NCI-H187 treated with DMSO at 0.1 percent for 48 hours (cell line): ENCODE measurements around the gene TSSK3.

Experiments
- DNase-seq: peaks from one replicate; lab custom pipeline; 2025; lab: John Stamatoyannopoulos, UW

Gene TSSK3

GRCh38 chr1:32362474-32363313, at the start of gene TSSK3, which contains the start of gene FAM229A:
TSSK3 (plus strand) TSS chr1:32362539; CDS start chr1:32362702, 163 bp downstream.
FAM229A (minus strand) TSS chr1:32362485; CDS start chr1:32362091, 394 bp downstream.
- DNase-seq = no peak

DNA sequence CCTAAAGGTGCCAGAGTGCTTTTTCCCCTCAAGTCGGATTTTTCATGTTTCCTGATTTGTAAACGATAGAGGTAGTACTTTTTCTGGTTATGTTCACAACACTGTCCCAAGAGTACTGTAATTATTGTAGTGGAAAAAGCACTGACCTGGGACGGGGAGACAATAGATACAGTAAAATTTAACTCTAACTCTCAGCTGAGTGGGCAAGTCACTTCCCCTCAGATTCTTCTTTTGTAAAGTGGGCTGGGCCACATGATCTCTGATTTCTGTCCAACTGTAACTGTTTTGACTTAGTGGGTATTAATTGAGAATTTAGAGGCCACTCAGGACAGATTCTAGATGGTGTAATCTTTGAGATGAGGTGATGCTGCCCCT, 45.4 kb upstream of the TSSK3 start:
- no peak for DNase-seq

- no peak for DNase-seq
Observed at GRCh38 chr1:32318127-32318869, 44.0 kb upstream of the TSSK3 start.

- no peak for DNase-seq
Observed at GRCh38 chr1:32321712-32322291, 40.5 kb upstream of the TSSK3 start.

- DNase-seq = no peak
Observed at GRCh38 chr1:32327204-32327603, 35.1 kb upstream of the TSSK3 start.

GRCh38 chr1:32329931-32330466, 32.3 kb upstream of the TSSK3 start:
- DNase-seq = no peak

DNA sequence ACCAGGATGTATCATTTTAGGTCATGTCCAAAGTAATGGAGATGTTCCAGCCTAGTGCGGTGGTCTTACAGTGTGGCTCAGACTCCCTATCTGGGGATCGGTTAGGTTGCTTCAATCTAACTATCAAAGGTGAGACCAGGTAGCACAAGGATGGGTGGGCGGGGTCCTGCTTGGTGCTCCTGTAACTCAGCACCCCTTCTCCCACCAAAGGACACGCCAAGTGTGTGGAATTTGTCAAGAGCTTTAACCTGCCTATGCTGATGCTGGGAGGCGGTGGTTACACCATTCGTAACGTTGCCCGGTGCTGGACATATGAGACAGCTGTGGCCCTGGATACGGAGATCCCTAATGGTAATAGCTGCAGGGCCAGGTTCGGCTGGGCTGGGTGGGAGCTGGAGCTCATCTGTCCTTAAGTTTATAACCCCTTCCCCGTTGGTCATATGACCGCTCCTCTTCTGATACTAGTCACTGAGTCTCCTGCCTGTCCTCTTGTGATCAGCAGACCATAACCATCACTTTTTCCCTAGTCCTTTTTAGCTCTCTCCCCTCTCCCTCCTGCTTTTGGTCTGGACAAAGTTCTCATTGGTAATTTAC, 31.7 kb upstream of the TSSK3 start:
- DNase-seq = no peak

- DNase-seq = no peak
Observed at GRCh38 chr1:32331549-32331948, 30.8 kb upstream of the TSSK3 start.

DNA sequence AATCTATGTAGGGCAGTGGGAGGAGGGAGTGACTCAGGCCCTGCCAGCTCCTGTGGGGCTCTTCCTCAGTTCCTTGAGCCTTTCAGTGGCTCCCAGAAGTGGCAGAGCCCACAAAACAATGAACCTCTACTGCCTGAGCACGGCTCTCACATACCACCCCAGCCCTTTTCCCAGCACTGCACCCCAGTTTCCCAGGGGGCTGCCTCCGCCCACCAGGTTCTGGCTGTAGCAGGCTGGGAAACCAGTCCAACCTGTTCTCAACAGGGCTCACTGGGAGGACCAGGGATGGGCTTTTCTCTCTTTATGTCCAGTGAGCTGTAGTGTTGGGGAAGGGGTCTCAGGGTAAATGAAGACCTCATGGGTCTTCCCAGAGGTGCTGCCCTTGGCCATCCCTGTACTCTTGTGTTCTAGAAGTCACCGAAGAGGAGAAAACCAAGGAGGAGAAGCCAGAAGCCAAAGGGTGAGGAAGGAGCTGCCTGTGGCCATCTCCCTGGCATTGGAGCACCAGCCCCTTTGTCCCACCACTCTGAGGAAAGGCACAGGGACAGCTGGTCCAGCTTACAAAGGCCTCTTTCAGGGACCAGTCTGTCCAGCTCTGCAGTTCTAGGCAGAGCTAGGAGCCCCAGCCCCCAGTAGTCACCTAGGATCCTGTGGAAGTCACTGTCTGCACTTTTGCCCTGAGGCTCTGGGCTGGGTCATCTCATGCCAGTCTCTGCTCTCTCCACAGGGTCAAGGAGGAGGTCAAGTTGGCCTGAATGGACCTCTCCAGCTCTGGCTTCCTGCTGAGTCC, 29.9 kb upstream of the TSSK3 start:
- DNase-seq = no peak

- DNase-seq = no peak
Observed at GRCh38 chr1:32333251-32333963, 28.9 kb upstream of the TSSK3 start.

GRCh38 chr1:32334274-32334861, 28.0 kb upstream of the TSSK3 start:
- no peak for DNase-seq

- DNase-seq = no peak
Observed at GRCh38 chr1:32334864-32335534, 27.3 kb upstream of the TSSK3 start.

GRCh38 chr1:32335535-32335789, 26.9 kb upstream of the TSSK3 start:
- DNase-seq = no peak

- DNase-seq = peak; percentile 14
Observed at GRCh38 chr1:32335790-32336590, 26.3 kb upstream of the TSSK3 start, which contains the start of gene MARCKSL1. MARCKSL1 (minus strand) TSS chr1:32336233; CDS start chr1:32336033, 200 bp downstream.

- DNase-seq = no peak
Observed at GRCh38 chr1:32336591-32336932, 25.8 kb upstream of the TSSK3 start.

- no peak for DNase-seq
Observed at GRCh38 chr1:32336963-32337675, 25.2 kb upstream of the TSSK3 start.

GRCh38 chr1:32337855-32338636, 24.3 kb upstream of the TSSK3 start:
- DNase-seq = no peak
